Loucy (cell line): ENCODE measurements around the gene DHPS.

Source experiments
- CTCF ChIP-seq: fragments of 200-600 bp; sonication (generic); conservative IDR thresholded peaks from 2 replicates; pipeline ENCODE4 v1.5.1; 2014; ENCODE audit warnings: mild to moderate bottlenecking, antibody characterized with exemption, low read length
- EZH2phosphoT487 ChIP-seq: fragments of 200-600 bp; IDR thresholded peaks from 2 replicates; pipeline ENCODE4 v1.6.1; 2018; ENCODE audit warnings: antibody characterized with exemption, mild to moderate bottlenecking, moderate library complexity, borderline replicate concordance

DNA sequence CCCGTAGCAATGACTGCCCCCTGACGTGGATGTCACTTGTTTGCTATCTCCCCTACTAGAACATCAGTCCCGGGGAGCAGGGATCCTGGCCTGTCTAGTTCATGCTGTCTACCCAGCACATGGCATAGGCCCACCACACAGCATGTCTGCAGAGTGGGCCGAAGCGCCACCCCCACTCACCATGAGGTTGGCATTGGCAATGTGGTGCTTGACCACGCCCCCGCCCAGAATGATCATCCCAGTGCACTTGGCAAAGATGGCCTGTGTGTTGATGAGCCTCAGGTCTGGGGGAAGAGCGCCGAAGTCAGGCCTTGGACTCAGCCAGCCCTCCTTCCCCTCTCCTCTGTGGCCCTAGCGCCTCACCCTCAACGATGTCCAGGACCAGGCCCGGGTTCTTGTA is 4.8 kb downstream of the DHPS start:
- no peak for TF ChIP-seq CTCF
- no peak for TF ChIP-seq EZH2phosphoT487
